Left ventricle myocardium inferior (tissue), 1 donor: Measurements from ENCODE around the gene FNTB. TPM values are rescaled to one million over a fixed set of nuclear protein-coding genes. Genes with fewer than 3 reads are reported as not detected.
A peak's percentile ranks its signal among the peaks of the same experiment; 100 is the strongest.

Experiments used
- DNase-seq: peaks from one replicate; pipeline ENCODE4 v3.0.0-alpha.2; 2020
- H3K27ac ChIP-seq: fragments of 200-600 bp; replicated peaks from 2 replicates; pipeline ENCODE4 v1.8.0; 2021
- H3K27me3 ChIP-seq: fragments of 200-600 bp; 2 replicates; pipeline ENCODE4 v1.8.0; 2021; ENCODE audit warnings: low read depth
- H3K36me3 ChIP-seq: fragments of 200-600 bp; 2 replicates; pipeline ENCODE4 v1.8.0; 2021
- H3K4me1 ChIP-seq: fragments of 200-600 bp; 2 replicates; pipeline ENCODE4 v1.8.0; 2021
- H3K4me3 ChIP-seq: fragments of 200-600 bp; 2 replicates; pipeline ENCODE4 v1.8.0; 2021; ENCODE audit warnings: mild to moderate bottlenecking, moderate library complexity
- H3K9me3 ChIP-seq: fragments of 200-600 bp; replicated peaks from 2 replicates; pipeline ENCODE4 v1.8.0; 2021
- CTCF ChIP-seq: fragments of 200-600 bp; IDR thresholded peaks from 2 replicates; pipeline ENCODE4 v1.8.0; 2021; ENCODE audit warnings: antibody characterized with exemption, mild to moderate bottlenecking, borderline replicate concordance
- intact Hi-C: fragments of 100-400 bp; cut with micrococcal nuclease; formaldehyde crosslinking; loops from one replicate; pipeline ENCODE4 v1.11.0; 2022
- total RNA-seq: library from RNA; stranded (reverse); fragmentation: NEBNext Ultra II Directional; extraction: Animal tissue kit (Norgen Biotek cat#: 25700); gene quantifications from one replicate; pipeline ENCODE4 v1.2.1, GENCODE V29; 2021
- donor health status: DM: no; HTN: yes; CAD: no; lungs with severe emphysema.

The FNTB gene
- total RNA-seq, 1 donor from 2014 or later: 17.9 TPM

DNA sequence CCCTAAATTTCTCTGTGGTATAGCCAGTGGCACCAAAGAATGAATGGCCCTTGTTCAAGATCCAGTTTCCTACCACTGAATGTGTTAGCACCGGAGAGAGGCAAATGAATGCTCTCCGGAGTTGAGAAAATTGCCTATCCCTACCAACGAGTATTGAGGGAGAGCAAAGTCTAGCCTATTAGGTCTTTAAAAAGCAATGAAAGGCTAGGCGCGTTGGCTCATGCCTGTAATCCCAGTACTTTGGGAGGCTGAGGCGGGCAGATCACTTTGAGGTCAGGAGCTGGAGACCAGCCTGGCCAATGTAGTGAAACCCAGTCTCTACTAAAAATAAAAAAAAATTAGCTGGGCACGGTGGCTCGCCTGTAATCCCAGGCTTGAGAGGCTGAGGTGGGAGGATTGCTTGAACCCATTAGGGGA, 13.7 kb upstream of the FNTB start:
- no peaks in the 10 kb centered on the region for H3K9me3 ChIP-seq
- no peaks in the 10 kb centered on the region for H3K27me3 ChIP-seq
- no peak for TF ChIP-seq CTCF
- peaks cover 19% of the 10 kb centered on the region for H3K4me1 ChIP-seq
- intact Hi-C loops: no loop called here
- no peak for DNase-seq
- peak overlapping the region; percentile 86 for H3K4me3 ChIP-seq
- no peaks in the 10 kb centered on the region for H3K36me3 ChIP-seq
- no peak overlapping the region for H3K27ac ChIP-seq

DNA sequence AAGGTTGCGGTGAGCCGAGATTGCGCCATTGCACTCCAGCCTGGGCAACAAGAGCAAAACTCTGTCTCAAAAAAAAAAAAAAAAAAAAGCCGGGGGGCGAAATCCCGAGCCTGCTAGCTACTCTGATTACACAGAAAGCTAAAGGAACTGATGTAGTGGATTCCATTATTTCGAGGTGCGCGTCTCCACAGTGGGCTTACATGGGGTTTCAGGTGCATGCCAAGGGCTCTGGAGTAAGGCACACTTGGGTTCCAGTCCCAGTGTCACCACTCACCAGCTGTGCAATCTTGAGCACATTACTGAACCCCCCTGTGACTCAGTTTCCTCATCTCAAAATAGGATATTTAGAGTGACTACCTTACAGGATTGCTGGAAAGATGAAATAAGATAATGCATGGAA, 12.9 kb upstream of the FNTB start:
- no peak overlapping the region for H3K4me3 ChIP-seq
- intact Hi-C loops: no loop called here

DNA sequence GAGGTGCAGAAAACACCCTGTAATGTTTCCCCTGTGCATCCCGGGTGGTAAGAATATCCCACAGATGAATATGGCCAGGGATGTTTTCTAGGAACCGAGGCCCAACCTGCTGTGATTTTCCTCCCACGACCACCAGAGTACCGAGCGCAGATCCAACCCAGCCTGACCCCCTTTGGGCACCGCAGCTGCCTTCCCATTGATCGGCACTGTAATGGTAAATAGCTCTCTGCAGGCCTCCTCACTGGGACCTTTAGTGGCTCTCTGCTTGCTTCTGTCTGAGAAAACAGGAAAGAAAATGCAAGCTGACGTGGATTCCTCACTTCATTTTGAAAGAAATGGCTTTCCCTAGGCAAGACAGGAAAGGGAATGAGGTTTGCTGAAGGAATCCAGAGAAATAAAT, 12.1 kb upstream of the FNTB start:
- H3K27me3 ChIP-seq: no peaks in the 10 kb centered on the region
- peaks cover 19% of the 10 kb centered on the region for H3K4me1 ChIP-seq
- no peak for TF ChIP-seq CTCF
- intact Hi-C loops: no loop called here
- no peak overlapping the region for H3K4me3 ChIP-seq
- no peak for DNase-seq
- no peaks in the 10 kb centered on the region for H3K9me3 ChIP-seq
- no peak overlapping the region for H3K27ac ChIP-seq
- H3K36me3 ChIP-seq: no peaks in the 10 kb centered on the region

More for the DNA sequence above, 12.9 kb upstream of the FNTB start:
- DNase-seq: no peak
- no peak for TF ChIP-seq CTCF
- Histone ChIP-seq H3K4me1 (peaks cover 19% of the 10 kb centered on the region), H3K27me3 (no peaks in the 10 kb centered on the region), H3K9me3 (no peaks in the 10 kb centered on the region), H3K36me3 (no peaks in the 10 kb centered on the region), H3K27ac (no peak overlapping the region)

DNA sequence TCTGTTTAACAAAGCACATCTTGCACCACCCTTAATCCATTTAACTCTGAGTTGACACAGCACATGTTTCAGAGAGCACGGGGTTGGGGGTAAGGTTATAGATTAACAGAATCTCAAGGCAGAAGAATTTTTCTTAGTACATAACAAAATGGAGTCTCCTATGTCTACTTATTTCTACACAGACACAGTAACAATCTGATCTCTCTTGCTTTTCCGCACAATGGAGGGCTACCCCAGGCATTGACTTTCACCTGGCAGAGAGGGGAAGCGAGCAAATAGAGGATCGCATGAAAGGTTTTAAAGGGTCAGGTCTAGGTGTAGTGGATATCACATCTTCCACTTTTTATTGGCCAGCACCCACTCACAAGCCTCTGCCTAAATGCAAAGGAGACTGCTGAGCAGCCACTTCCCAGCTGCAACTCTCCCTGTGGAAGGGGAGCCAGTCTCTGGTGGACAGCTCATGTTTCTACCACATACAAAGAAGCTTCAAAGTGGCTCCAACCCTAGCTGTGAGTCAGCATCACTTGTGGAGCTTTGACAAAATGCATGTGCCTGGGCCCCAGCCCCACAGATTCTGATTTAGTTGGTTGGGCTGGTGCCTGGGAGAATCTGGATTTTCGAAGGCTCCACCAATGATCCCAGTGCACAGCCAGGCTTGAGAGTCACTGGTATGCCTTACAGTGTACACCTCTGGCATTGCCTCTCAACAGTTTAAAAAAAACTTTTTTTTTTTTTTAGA, 7.2 kb upstream of the FNTB start:
- Histone ChIP-seq H3K36me3 (no peaks in the 10 kb centered on the region), H3K27ac (no peak overlapping the region), H3K4me1 (peaks cover 3% of the 10 kb centered on the region), H3K27me3 (no peaks in the 10 kb centered on the region), H3K9me3 (no peaks in the 10 kb centered on the region), H3K4me3 (no peak overlapping the region)
- DNase-seq: no peak
- intact Hi-C loops: no loop called here
- no peak for TF ChIP-seq CTCF

DNA sequence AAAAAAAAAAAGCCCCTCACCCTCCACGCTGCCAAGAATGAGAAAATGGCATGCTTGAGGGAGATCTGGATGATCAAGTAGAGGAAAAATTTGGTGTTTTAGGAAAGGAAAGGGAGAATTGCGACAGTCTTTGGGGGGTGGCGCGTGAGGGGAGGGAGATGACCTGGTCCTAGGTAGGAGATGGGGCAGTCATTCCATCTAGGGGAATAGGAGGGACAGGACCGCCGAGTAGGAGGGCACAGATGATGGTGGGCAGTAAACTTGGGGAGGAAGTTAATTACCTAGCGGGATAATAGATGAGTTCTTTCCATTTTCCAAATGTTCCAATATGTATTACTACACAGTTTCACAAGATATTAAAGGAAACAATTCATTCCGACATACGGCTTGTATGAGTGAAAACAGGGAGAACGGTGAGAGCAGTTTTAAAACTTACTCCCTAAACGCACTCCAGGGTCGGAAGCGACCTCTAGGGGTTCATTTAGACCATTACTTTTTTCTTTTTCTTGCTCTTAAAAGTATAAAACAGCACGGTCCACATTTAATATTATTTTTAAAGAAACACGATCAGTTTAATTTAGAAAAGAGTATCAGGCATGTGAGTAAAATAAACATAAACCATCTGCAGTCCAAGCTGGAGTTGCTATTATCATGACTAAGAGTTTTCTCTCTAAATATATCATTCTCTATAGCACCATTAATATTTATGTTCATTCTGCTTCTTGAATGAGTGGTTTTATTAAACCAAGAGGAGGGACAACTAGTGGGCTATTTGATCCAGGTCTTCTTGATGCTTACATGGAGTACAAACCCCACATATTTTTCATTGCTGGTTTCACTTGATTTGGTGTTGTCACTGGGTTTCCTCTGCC, 3.0 kb upstream of the FNTB start:
- DNase-seq: no peak
- no peaks in the 10 kb centered on the region for H3K9me3 ChIP-seq
- no peaks in the 10 kb centered on the region for H3K36me3 ChIP-seq
- peaks cover 26% of the 10 kb centered on the region for H3K4me1 ChIP-seq
- peak; percentile 77 for TF ChIP-seq CTCF
- peak overlapping the region; percentile 44 for H3K4me3 ChIP-seq
- intact Hi-C loops: no loop called here
- H3K27ac ChIP-seq: no peak overlapping the region
- H3K27me3 ChIP-seq: no peaks in the 10 kb centered on the region
